C4-2B (cell line): ENCODE results near the gene GIT2.
A peak's percentile ranks its signal among the peaks of the same experiment; 100 is the strongest.

Source experiments
- H3K27ac ChIP-seq: fragments of 450-650 bp; 2 replicates; pipeline ENCODE4 v1.5.1; 2017
- CTCF ChIP-seq: fragments of 450-650 bp; conservative IDR thresholded peaks from 2 replicates; pipeline ENCODE4 v1.5.1; 2017; ENCODE audit warnings: mild to moderate bottlenecking
- ZFX ChIP-seq: fragments of 450-650 bp; IDR thresholded peaks from 2 replicates; pipeline ENCODE4 v1.6.1; 2017

Gene GIT2

GRCh38 chr12:109915171-109916040, 80.8 kb downstream of the GIT2 start:
- TF ChIP-seq CTCF (no peak), ZFX (peak; percentile 59; the same call in 1 of the 2 replicates)
- H3K27ac ChIP-seq, result peak overlapping the region; percentile 73

- peak overlapping the region; percentile 73 for H3K27ac ChIP-seq
- TF ChIP-seq ZFX (no peak), CTCF (no peak)
These were observed 81.7 kb downstream of the GIT2 start for GRCh38 chr12:109914461-109914860.

GRCh38 chr12:109912855-109913321, 83.3 kb downstream of the GIT2 start:
- TF ChIP-seq CTCF, result no peak
- TF ChIP-seq ZFX, result no peak
- no peak overlapping the region for H3K27ac ChIP-seq

GRCh38 chr12:109910969-109911348, 85.2 kb downstream of the GIT2 start:
- TF ChIP-seq CTCF (no peak; the same call in 1 of the 2 replicates), ZFX (no peak)

GRCh38 chr12:109910254-109910968, 85.8 kb downstream of the GIT2 start:
- no peak overlapping the region for H3K27ac ChIP-seq
- TF ChIP-seq CTCF (no peak), ZFX (no peak)

More at GRCh38 chr12:109910969-109911348, 85.2 kb downstream of the GIT2 start:
- H3K27ac ChIP-seq, result no peak overlapping the region

- no peak for TF ChIP-seq CTCF
- no peak for TF ChIP-seq ZFX
- no peak overlapping the region for H3K27ac ChIP-seq
These were observed 90.9 kb downstream of the GIT2 start for GRCh38 chr12:109905301-109905700.

GRCh38 chr12:109902891-109903418, 93.2 kb downstream of the GIT2 start:
- TF ChIP-seq CTCF, result no peak
- no peak for TF ChIP-seq ZFX
- no peak overlapping the region for H3K27ac ChIP-seq
